GM19467 (cell line): Measurements from ENCODE around the gene NPEPPS.

Source experiments
- ATAC-seq: cut with Tn5 transposase; IDR thresholded peaks from one replicate; pipeline ENCODE4 v1.9.1; 2021; ENCODE audit warnings: mild to moderate bottlenecking, moderate library complexity; ENCODE audit not compliant: unreplicated experiment

Gene NPEPPS

DNA sequence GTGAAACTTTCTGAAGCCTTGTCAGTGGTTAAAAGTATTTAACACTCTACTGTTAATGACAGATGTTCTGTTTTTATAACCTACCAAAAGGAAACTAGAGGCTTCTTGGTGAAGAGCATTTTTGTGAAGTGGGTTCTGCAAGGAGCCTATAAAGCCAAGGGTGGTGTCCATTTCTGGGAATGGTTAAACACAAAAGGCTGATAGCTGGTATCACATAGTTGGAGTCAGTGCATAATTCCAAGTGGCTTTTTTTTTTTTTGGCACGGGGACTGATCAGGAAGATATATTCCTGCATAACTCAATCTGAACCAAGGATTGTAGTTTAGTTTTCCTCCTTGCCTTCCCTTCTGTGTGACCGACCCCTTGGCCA is 91.3 kb downstream of the NPEPPS start:
- ATAC-seq = no peak

DNA sequence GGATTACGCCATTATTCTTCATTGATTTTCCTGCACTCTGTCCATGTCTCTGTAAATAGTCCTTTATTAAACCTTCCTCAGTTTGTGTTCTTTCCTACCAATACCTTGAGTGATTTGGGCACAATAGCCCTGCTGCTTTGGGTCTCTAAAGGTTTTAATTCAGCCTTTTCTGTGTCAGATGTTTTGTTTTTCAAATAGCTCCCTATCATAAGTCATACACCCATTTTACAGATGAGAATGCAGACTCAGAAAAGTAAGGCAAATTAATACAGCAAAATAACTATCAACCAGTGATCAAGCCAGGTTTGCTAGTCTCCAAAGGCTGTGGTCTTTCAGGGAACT is 93.8 kb downstream of the NPEPPS start:
- no peak for ATAC-seq

DNA sequence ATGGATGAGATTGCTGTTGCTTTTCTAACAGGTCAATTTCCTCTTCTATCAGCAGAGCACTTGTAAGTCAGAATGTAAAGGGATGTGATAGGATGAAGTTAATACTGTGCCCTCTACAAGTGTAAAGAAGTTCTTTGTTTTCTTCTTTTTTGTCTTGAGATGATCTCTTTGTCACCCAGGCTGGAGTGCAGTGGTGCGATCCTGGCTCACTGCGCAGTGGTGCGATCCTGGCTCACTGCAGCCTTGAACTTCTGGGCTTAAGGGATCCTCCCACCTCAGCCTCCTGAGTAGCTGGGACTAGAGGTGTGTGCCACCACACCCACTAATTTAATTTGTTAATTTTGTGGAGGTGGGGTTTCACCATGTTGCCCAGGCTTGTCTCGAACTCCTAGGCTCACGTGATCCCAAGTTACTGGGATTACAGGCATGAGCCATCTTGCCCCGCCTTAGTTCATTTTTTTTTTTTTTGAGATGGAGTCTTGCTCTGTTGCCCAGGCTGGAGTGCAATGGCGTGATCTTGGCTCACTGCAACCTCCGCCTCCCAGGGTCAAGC is 97.2 kb downstream of the NPEPPS start:
- no peak for ATAC-seq

GRCh38 chr17:47629826-47630225 is 98.9 kb downstream of the NPEPPS start:
- ATAC-seq = no peak

DNA sequence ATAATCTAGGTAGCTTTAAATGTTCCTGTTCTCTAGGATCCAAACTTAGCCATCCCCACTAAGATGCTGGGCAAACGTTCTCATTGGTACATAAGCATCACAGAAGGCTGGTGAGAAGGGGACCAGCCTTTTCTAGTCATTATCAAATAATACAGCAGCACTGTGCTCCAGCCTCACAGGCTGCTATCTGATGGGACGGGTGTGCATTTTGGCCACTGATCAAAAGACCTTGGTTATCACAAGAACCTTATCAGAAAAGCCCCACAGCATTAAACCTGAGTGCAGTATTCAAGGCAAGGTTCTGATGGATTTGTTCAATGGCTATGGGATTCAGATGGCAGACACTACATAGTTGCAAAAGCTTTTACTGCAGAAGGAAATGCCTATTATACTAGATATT is 99.7 kb downstream of the NPEPPS start:
- no peak for ATAC-seq

- no peak for ATAC-seq
Measured at GRCh38 chr17:47632991-47633390, 102.1 kb downstream of the NPEPPS start.

DNA sequence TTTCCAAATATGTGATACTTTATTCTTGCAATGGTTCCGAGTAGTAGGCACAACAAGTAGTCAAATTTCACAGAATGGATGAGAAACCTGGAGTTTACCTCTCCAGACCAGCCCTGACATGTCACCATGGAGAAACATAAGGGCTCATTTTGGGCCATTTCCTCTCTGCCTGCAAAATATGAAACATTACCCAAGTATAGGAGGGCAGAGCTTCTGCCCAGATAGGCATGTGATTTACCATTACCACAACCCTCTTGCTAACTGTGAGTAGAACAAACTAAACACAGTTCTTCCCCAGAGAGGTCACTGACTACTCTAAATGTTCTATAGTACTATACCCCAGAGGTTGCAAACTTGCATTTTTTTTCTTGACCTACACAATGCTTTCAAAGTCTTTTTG is 103.1 kb downstream of the NPEPPS start:
- ATAC-seq = no peak

- ATAC-seq = no peak
Measured at GRCh38 chr17:47634870-47635269, 104.0 kb downstream of the NPEPPS start.

- no peak for ATAC-seq
Measured at GRCh38 chr17:47635734-47636133, 104.8 kb downstream of the NPEPPS start.

DNA sequence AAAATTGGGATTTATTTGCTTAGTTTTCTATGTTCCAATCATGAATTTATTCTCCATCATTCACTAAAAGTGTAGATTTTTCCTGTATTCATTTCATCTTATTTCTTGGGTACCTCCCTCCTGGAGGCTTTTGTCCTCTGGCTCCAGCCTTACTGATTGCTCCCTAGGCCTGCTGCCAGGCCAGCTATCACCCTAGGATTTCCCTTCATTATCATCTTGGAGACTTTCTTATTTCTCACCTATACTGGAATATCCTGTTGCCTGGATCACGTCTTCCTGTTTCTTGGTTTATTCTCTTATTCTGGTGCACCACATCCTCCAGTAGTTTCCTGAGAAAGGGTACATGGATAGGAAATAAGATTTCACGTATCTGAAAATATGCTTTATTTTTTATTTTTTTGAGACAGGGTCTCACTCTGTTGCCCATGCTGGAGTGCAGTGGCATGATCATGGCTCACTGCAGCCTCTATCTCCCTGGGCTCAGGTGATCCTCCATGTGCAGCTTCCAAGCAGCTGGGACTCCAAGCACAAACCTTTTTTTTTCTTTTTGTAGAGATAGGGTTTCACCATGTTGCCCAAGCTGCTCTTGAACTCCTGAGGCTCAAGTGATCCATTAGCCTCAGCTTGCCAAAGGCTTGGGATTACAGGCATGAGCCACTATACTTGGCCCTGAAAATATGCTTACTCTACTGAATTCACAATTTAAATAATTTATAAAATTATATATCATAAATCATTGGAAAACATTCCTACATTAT is 105.5 kb downstream of the NPEPPS start:
- no peak for ATAC-seq

DNA sequence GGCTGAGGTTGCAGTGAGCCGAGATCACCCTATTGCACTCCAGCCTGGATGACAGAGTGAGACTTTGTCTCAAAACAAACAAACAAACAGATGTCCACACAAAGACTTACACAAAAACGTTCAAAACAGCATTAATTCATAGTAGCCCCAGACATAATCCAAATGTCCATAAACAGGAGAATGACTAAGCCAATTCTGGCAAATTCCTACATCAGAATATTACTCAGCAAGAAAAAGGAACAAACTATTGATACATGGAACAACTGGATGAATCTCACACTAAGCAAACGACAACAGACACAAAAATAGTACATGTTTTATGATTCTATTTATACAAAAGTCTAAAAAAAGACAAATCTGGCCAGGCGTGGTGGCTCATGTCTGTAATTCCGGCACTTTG is 108.0 kb downstream of the NPEPPS start:
- no peak for ATAC-seq

DNA sequence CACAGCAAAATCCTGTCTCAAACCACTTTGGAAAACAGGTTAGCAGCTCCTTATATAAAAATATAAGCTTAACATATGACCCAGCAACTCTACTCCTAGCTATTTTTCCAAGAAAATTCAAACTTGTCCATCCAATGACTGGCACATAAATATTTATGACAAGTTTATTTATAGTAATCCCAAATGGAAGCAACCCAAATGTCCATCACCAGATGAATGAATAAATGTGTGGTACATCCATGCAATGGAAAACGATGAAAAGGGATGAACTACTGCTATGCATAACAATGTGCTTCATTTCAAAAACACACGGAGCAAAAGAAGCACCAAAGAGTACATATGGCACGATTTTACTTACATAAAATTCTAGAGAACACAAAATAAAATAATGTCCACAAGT is 109.2 kb downstream of the NPEPPS start:
- ATAC-seq = no peak

GRCh38 chr17:47641202-47641601 is 110.3 kb downstream of the NPEPPS start:
- no peak for ATAC-seq

GRCh38 chr17:47643116-47643515 is 112.2 kb downstream of the NPEPPS start:
- no peak for ATAC-seq

GRCh38 chr17:47644324-47644723 is 113.4 kb downstream of the NPEPPS start:
- no peak for ATAC-seq

DNA sequence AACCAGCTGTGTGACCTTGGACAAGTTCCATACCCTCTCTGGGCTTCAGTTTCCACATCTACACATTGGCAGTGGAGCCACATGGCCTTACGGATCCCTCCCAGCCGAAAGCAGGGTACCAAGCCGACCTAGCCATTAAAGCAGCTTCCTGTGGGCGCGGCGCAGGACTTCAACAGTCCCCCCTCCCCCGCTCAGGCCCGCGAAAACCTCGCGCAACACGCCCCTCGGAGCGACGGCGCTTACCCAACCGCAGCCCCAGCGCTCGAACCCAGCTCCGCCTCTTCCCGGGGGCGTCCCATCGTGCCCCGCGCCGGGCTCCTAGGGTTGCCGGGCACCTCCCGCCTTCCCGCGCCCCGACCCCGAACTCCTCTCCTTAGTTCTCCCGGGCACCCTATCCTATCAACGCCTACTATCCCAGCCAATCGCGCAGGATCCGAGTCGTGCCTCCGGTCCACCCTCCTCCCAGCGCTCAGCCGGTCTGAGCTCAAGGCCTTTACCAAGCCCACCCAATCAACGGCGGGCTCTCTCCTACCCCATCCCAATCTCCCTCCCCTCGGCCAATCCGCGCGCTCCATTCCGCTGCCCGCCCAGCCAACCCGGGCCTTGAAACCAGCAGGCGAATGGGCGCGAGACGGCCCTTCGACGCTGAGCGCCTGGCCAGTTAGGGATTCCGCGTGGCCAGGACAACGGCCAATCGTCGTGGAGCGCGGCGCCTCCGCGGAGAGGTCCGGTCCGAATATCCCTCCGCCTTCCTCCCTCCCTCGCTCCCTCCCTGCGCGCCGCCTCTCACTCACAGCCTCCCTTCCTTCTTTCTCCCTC is 118.5 kb downstream of the NPEPPS start, which contains the start of gene KPNB1:
Gene KPNB1, plus strand, starts transcription at position 767 of the 819 bp plus-strand sequence. CDS start 326 bp downstream, outside the sequence.
- ATAC-seq = peak; percentile 79

- ATAC-seq = peak; percentile 0
Measured at GRCh38 chr17:47649972-47650524, 119.1 kb downstream of the NPEPPS start.

- peak; percentile 33 for ATAC-seq
Measured at GRCh38 chr17:47650525-47651522, 119.9 kb downstream of the NPEPPS start.

DNA sequence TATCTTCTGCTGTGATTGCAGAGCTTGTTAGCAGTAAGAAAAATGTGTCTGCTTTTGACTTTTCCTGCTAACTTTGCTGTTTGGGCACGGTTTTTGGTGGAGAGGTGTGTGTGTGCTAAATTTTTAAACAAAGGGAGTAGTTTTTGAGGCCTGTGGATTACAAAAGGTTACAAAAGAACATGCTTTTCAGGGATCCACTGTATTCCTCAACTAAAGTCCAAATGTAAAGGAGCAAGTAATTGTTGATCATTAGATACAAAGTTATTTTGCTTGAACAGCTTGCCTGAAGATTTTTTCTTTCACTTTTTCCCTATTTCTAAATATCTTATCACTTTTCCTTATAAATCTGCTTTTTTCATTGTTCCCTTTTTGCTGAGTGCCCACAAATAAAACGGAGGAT is 120.8 kb downstream of the NPEPPS start:
- ATAC-seq = no peak

- ATAC-seq = no peak
Measured at GRCh38 chr17:47652570-47652969, 121.7 kb downstream of the NPEPPS start.
